CD4-positive, alpha-beta T cell (primary cell): Measurements from ENCODE around the gene MYADM. TPM values are rescaled to one million over a fixed set of nuclear protein-coding genes. Genes with fewer than 3 reads are reported as not detected.
A peak's percentile ranks its signal among the peaks of the same experiment; 100 is the strongest.

Experiments used
- ATAC-seq: fragments of 200-7000 bp; cut with Tn5 transposase; one replicate; pipeline ENCODE4 v1.10.0; 2022; ENCODE audit warnings: mild to moderate bottlenecking; ENCODE audit not compliant: poor library complexity
- CTCF ChIA-PET: fragments of 350-600 bp; sonication (Branson Sonifier 250); formaldehyde crosslinking; loops from one replicate; lab custom pipeline; 2021; ENCODE audit warnings: antibody characterized with exemption, inconsistent platforms; lab: Charles Lee
- POLR2A ChIA-PET: fragments of 350-600 bp; sonication (Branson Sonifier 250); formaldehyde crosslinking; loops from one replicate; lab custom pipeline; 2021; ENCODE audit warnings: antibody characterized with exemption, inconsistent platforms; lab: Charles Lee
- DNase-seq, 14 experiments: peaks; one replicate each; pipeline ENCODE4 v3.0.0-alpha.2; 2013 to 2020; ENCODE audit warnings: mixed read lengths in 2 of 14
- H3K27ac ChIP-seq, 2 donors: one replicate each; pipeline versions ENCODE4 v1.5.1 to v1.7.0; 2013; ENCODE audit warnings: low read length in 2 of 2, low read depth in 1 of 2, mild to moderate bottlenecking in 1 of 2
- H3K27me3 ChIP-seq, 2 experiments: 1 replicate in 1 of 2; 2 replicates in 1 of 2; pipeline versions ENCODE4 v1.6.1 to v1.7.0; 2013; ENCODE audit warnings: low read length in 2 of 2, control low read depth in 1 of 2, mild to moderate bottlenecking in 1 of 2, moderate library complexity in 1 of 2; ENCODE audit not compliant: insufficient read depth in 2 of 2, control insufficient read depth in 1 of 2
- H3K36me3 ChIP-seq: one replicate; pipeline ENCODE4 v1.6.1; 2013; ENCODE audit warnings: low read length, control low read depth; ENCODE audit not compliant: insufficient read depth
- H3K4me1 ChIP-seq: one replicate; pipeline ENCODE4 v1.6.1; 2013; ENCODE audit warnings: low read length, control low read depth; ENCODE audit not compliant: insufficient read depth
- H3K4me3 ChIP-seq: one replicate; pipeline ENCODE4 v1.5.1; 2013; ENCODE audit warnings: mild to moderate bottlenecking, low read length, moderate library complexity
- H3K9me3 ChIP-seq, 2 experiments: 1 replicate in 1 of 2; 2 replicates in 1 of 2; pipeline versions ENCODE4 v1.6.1 to v1.7.0; 2013; ENCODE audit warnings: low read length in 2 of 2, mild to moderate bottlenecking in 2 of 2, control low read depth in 1 of 2, moderate library complexity in 1 of 2; ENCODE audit not compliant: control insufficient read depth in 1 of 2, insufficient read depth in 1 of 2
- H3K27ac Mint-ChIP-seq: one replicate; pipeline ENCODE4 v1.8.0; 2020; ENCODE audit warnings: mixed read lengths
- H3K27me3 Mint-ChIP-seq: one replicate; pipeline ENCODE4 v1.8.0; 2021; ENCODE audit warnings: mixed read lengths
- H3K36me3 Mint-ChIP-seq: one replicate; pipeline ENCODE4 v1.8.0; 2021; ENCODE audit warnings: low read depth, mixed read lengths
- H3K4me1 Mint-ChIP-seq: one replicate; pipeline ENCODE4 v1.8.0; 2021; ENCODE audit warnings: low read depth, mixed read lengths
- H3K4me3 Mint-ChIP-seq: one replicate; pipeline ENCODE4 v1.8.0; 2020; ENCODE audit warnings: mild to moderate bottlenecking, mixed read lengths
- H3K9me3 Mint-ChIP-seq: one replicate; pipeline ENCODE4 v1.8.0; 2020; ENCODE audit warnings: mixed read lengths
- CTCF ChIP-seq: fragments of 200-600 bp; IDR thresholded peaks from one replicate; pipeline ENCODE4 v1.8.0; 2022; ENCODE audit warnings: antibody characterized with exemption, mild to moderate bottlenecking
- intact Hi-C, 2 experiments: fragments of 100-400 bp; cut with DNase I in 1 of 2; cut with micrococcal nuclease in 1 of 2; formaldehyde crosslinking; loops; one replicate each; pipeline versions ENCODE4 v1.15.1 to v1.9.0; 2023 to 2025; cut with DNase I, micrococcal nuclease
- polyA plus RNA-seq, 2 donors: library from polyadenylated mRNA; unstranded; fragments of 120-200 nt; gene quantifications; one replicate each; pipeline ENCODE4 v1.2.1, GENCODE V29; 2013
- total RNA-seq, 174 experiments: library from RNA in 2 of 174; stranded (reverse) in 2 of 174; gene quantifications; one replicate each; pipeline ENCODE4 v1.2.3 and lab custom pipeline; 2021 to 2026

Gene MYADM
- total RNA-seq (100 to 1,000 TPM; 444 to 448 TPM), total RNA-seq (lab: John Stamatoyannopoulos, UW) (3.3 to 1,200 (median 31.5) reads per million in 172 experiments)
- 38.9 TPM for polyA plus RNA-seq (2013, experiment 1 of 2)
- polyA plus RNA-seq (2013, experiment 2 of 2): 181 TPM

- Mint-ChIP-seq H3K27ac (peak within 1 kb of the TSS; percentile 99), H3K36me3 (peaks cover 35% of the 10 kb centered on the region), H3K4me1 (peaks cover 46% of the 10 kb centered on the region), H3K4me3 (peak within 1 kb of the TSS; percentile 99), H3K27me3 (no peaks in the 10 kb centered on the region), H3K9me3 (no peaks in the 10 kb centered on the region)
- no peak for TF ChIP-seq CTCF
- Histone ChIP-seq H3K36me3 (peaks cover 6% of the 10 kb centered on the region), H3K9me3 (no peaks in the 10 kb centered on the region), H3K4me3 (peak within 1 kb of the TSS; percentile 100), H3K4me1 (peaks cover 59% of the 10 kb centered on the region), H3K27me3 (no peaks in the 10 kb centered on the region), H3K27ac (peak within 1 kb of the TSS; percentile 97 to 100)
- ChIA-PET CTCF (interaction anchor here (0.7 to 3.0 kb wide), 5 partner anchors 15 to 157 kb away, joined by 3 to 17 read pairs (median 3); partner anchors contain the start of gene PRKCG), POLR2A (interaction anchor here (0.6 to 3.8 kb wide), 16 partner anchors 10 to 1678 kb away, joined by 3 to 71 read pairs (median 4); partner anchors contain the start of genes CNOT3, LENG8, MBOAT7 and PPP2R1A)
- intact Hi-C loops: loop anchor here (1.0 to 10.0 kb wide), 9 partner anchors 15 to 597 kb away; partner anchors contain the start of genes LENG9 (in 2 of the 2), NDUFA3 (in 2 of the 2), OSCAR (in 1 of the 2) and PRKCG (in 1 of the 2)
- ATAC-seq (peak; percentile 75), DNase-seq (peak; percentile 99 to 100 (median 100))
These were observed at the start of gene MYADM for GRCh38 chr19:53867225-53868090. Gene MYADM, plus strand, starts transcription at chr19:53867883. Its CDS starts 5,647 bp downstream, at chr19:53873530.

GRCh38 chr19:53818756-53819155, 48.9 kb upstream of the MYADM start:
- ATAC-seq (no peak), DNase-seq (no peak)
- H3K9me3 ChIP-seq: no peaks in the 10 kb centered on the region
- TF ChIP-seq CTCF: no peak
- H3K4me1 ChIP-seq: no peaks in the 10 kb centered on the region
- ChIA-PET CTCF (no interaction called here), POLR2A (no interaction called here)
- H3K36me3 ChIP-seq: no peaks in the 10 kb centered on the region
- Mint-ChIP-seq H3K4me1 (no peaks in the 10 kb centered on the region), H3K4me3 (no peak overlapping the region), H3K9me3 (no peaks in the 10 kb centered on the region), H3K27ac (no peak overlapping the region), H3K27me3 (peaks cover 18% of the 10 kb centered on the region), H3K36me3 (no peaks in the 10 kb centered on the region)
- H3K27ac ChIP-seq: no peak overlapping the region
- no peak overlapping the region for H3K4me3 ChIP-seq
- peaks cover 0 to 1% of the 10 kb centered on the region in 2 experiments for H3K27me3 ChIP-seq
- intact Hi-C loops: no loop called here

GRCh38 chr19:53819861-53820260, 47.8 kb upstream of the MYADM start:
- H3K27ac Mint-ChIP-seq: no peak overlapping the region

More at GRCh38 chr19:53819861-53820260, 47.8 kb upstream of the MYADM start:
- intact Hi-C loops: no loop called here
- Mint-ChIP-seq H3K4me3 (no peak overlapping the region), H3K4me1 (no peaks in the 10 kb centered on the region), H3K36me3 (no peaks in the 10 kb centered on the region), H3K27me3 (peaks cover 27% of the 10 kb centered on the region), H3K9me3 (no peaks in the 10 kb centered on the region)
- no peak for ATAC-seq
- POLR2A ChIA-PET: no interaction called here
- H3K4me1 ChIP-seq: no peaks in the 10 kb centered on the region
- CTCF ChIA-PET: no interaction called here
- no peak for DNase-seq
- H3K27me3 ChIP-seq: peaks cover 4 to 5% of the 10 kb centered on the region in 2 experiments
- no peaks in the 10 kb centered on the region for H3K9me3 ChIP-seq
- no peak overlapping the region for H3K4me3 ChIP-seq
- no peaks in the 10 kb centered on the region for H3K36me3 ChIP-seq
- TF ChIP-seq CTCF: no peak
- no peak overlapping the region for H3K27ac ChIP-seq
